Measurements from ENCODE around the gene DGAT2L6.

- TF ChIP-seq MXI1 (IDR thresholded peaks at IDR 0.05; ENCODE audit: low read depth, low read length), result no peak
- TF ChIP-seq EP300 (IDR thresholded peaks at IDR 0.05; ENCODE audit: borderline replicate concordance in 1 of 2, low read depth in 1 of 2, low read length in 1 of 2), result no peak
- TF ChIP-seq TAF1 (IDR thresholded peaks at IDR 0.05; ENCODE audit: borderline replicate concordance, low read depth, low read length), result no peak
- TF ChIP-seq CTCF (IDR thresholded peaks at IDR 0.05), result no peak
- no peak for TF ChIP-seq SIN3A (IDR thresholded peaks at IDR 0.05; ENCODE audit: borderline replicate concordance, low read depth, low read length)
- TF ChIP-seq SMC3 (IDR thresholded peaks at IDR 0.05; ENCODE audit: low read depth, low read length), result no peak
- TF ChIP-seq POLR2AphosphoS5 (IDR thresholded peaks at IDR 0.05; ENCODE audit: low read depth, low read length), result no peak
- no peak for TF ChIP-seq TEAD4 (IDR thresholded peaks at IDR 0.05; ENCODE audit: borderline replicate concordance, insufficient read depth)
Observed at GRCh38 chrX:70183091-70183490, 5.8 kb downstream of the DGAT2L6 start.
